Natural killer cell (primary cell): ENCODE measurements around the gene RGS14. TPM values are rescaled to one million over a fixed set of nuclear protein-coding genes. Genes with fewer than 3 reads are reported as not detected.

ENCODE experiments used
- ATAC-seq, 3 donors: fragments of 150-1000 bp in 2 of 3; fragments of 200-7000 bp in 1 of 3; cut with Tn5 transposase; 1 replicate in 1 of 3; 2 replicates in 2 of 3; pipeline ENCODE4 v1.10.0; 2021; ENCODE audit warnings: mild to moderate bottlenecking in 2 of 3, moderate library complexity in 2 of 3
- DNase-seq, 2 donors: peaks; one replicate each; pipeline versions ENCODE4 v3.0.0 to v3.0.0-alpha.2; 2013 to 2021; ENCODE audit warnings: mixed read lengths in 1 of 2
- H3K27ac ChIP-seq: one replicate; pipeline ENCODE4 v1.5.1; 2013; ENCODE audit warnings: mild to moderate bottlenecking, low read length
- H3K27me3 ChIP-seq: one replicate; pipeline ENCODE4 v1.6.1; 2013; ENCODE audit warnings: low read length; ENCODE audit not compliant: control insufficient read depth, insufficient read depth
- H3K36me3 ChIP-seq: one replicate; pipeline ENCODE4 v1.6.1; 2013; ENCODE audit warnings: low read length; ENCODE audit not compliant: control insufficient read depth, insufficient read depth
- H3K4me1 ChIP-seq: one replicate; pipeline ENCODE4 v1.6.1; 2013; ENCODE audit warnings: low read length; ENCODE audit not compliant: control insufficient read depth, insufficient read depth
- H3K4me3 ChIP-seq: one replicate; pipeline ENCODE4 v1.5.1; 2013; ENCODE audit warnings: low read length
- H3K9me3 ChIP-seq: one replicate; pipeline ENCODE4 v1.6.1; 2013; ENCODE audit warnings: low read length; ENCODE audit not compliant: control insufficient read depth, insufficient read depth
- H3K27ac Mint-ChIP-seq, 2 donors: one replicate each; pipeline ENCODE4 v1.8.0; 2022; ENCODE audit warnings: mild to moderate bottlenecking in 2 of 2, mixed read lengths in 2 of 2, moderate library complexity in 1 of 2
- H3K27me3 Mint-ChIP-seq, 2 donors: one replicate each; pipeline ENCODE4 v1.8.0; 2022; ENCODE audit warnings: low read depth in 2 of 2, mixed read lengths in 2 of 2
- H3K36me3 Mint-ChIP-seq: one replicate; pipeline ENCODE4 v1.8.0; 2022; ENCODE audit warnings: mixed read lengths
- H3K4me1 Mint-ChIP-seq, 2 donors: one replicate each; pipeline ENCODE4 v1.8.0; 2022; ENCODE audit warnings: mixed read lengths in 2 of 2
- H3K4me3 Mint-ChIP-seq: one replicate; pipeline ENCODE4 v1.8.0; 2022; ENCODE audit warnings: mild to moderate bottlenecking, moderate library complexity, mixed read lengths
- H3K9me3 Mint-ChIP-seq, 2 donors: one replicate each; pipeline ENCODE4 v1.8.0; 2022; ENCODE audit warnings: mixed read lengths in 2 of 2
- CTCF ChIP-seq: fragments of 200-600 bp; IDR thresholded peaks from one replicate; pipeline ENCODE4 v1.8.0; 2022; ENCODE audit warnings: antibody characterized with exemption
- WGBS: methylation state at CpG from one replicate; pipeline ENCODE4 v1.1.7; 2013; ENCODE audit warnings: missing lambda C conversion rate; ENCODE audit not compliant: insufficient coverage; 5-methylcytosine and 5-hydroxymethylcytosine counted together
- intact Hi-C: fragments of 100-400 bp; cut with micrococcal nuclease; formaldehyde crosslinking; loops from one replicate; pipeline ENCODE4 v1.14.2; 2022
- total RNA-seq, 4 donors: library from RNA; stranded (reverse); fragments of 120-200 nt in 1 of 4; gene quantifications; one replicate each; pipeline versions ENCODE4 v1.2.3 to v1.2.4, GENCODE V29; 2013 to 2022

Gene RGS14
- total RNA-seq, 3 donors from 2014 or later (not counting 1 experiment from before 2014, with no cell fraction given) = 57.3 to 87.0 (median 66.1) TPM

- no peaks in the 10 kb centered on the region for H3K36me3 Mint-ChIP-seq
- peak overlapping the region; percentile 81 to 82 for H3K27ac Mint-ChIP-seq
- Histone ChIP-seq H3K27ac (peak overlapping the region; percentile 79), H3K9me3 (no peaks in the 10 kb centered on the region), H3K4me3 (no peak overlapping the region), H3K4me1 (peaks cover 70% of the 10 kb centered on the region), H3K27me3 (no peaks in the 10 kb centered on the region), H3K36me3 (no peaks in the 10 kb centered on the region)
- WGBS = 42% methylated on average over 21 of the region's 21 CpGs
- no peaks in the 10 kb centered on the region for H3K9me3 Mint-ChIP-seq
- no peak for TF ChIP-seq CTCF
- ATAC-seq (peak; percentile 68 to 77 (median 73)), DNase-seq (peak; percentile 41 to 87)
- peaks cover 36 to 42% of the 10 kb centered on the region in 2 donors for H3K4me1 Mint-ChIP-seq
- peak overlapping the region; percentile 52 for H3K4me3 Mint-ChIP-seq
- H3K27me3 Mint-ChIP-seq = peaks cover 0 to 2% of the 10 kb centered on the region in 2 donors
- intact Hi-C loops = loop anchor here (1.0 to 5.0 kb wide), 4 partner anchors 14 to 112 kb away; partner anchors contain the start of gene RGS14
Measured at GRCh38 chr5:177389241-177390169, 31.8 kb downstream of the RGS14 start.

- Mint-ChIP-seq H3K36me3 (no peaks in the 10 kb centered on the region), H3K27ac (peak overlapping the region; percentile 81 to 82), H3K9me3 (no peaks in the 10 kb centered on the region), H3K27me3 (peaks cover 0 to 2% of the 10 kb centered on the region in 2 donors), H3K4me3 (peak overlapping the region; percentile 52), H3K4me1 (peaks cover 30 to 34% of the 10 kb centered on the region in 2 donors)
- Histone ChIP-seq H3K4me1 (peaks cover 59% of the 10 kb centered on the region), H3K36me3 (no peaks in the 10 kb centered on the region), H3K9me3 (no peaks in the 10 kb centered on the region), H3K4me3 (no peak overlapping the region), H3K27ac (peak overlapping the region; percentile 79), H3K27me3 (no peaks in the 10 kb centered on the region)
- peak; percentile 95 for TF ChIP-seq CTCF
- ATAC-seq (peak; percentile 71 to 89 (median 84)), DNase-seq (peak; percentile 83 to 96)
- intact Hi-C loops = loop anchor here (1.0 to 5.0 kb wide), 4 partner anchors 13 to 111 kb away; partner anchors contain the start of gene RGS14
- 23% methylated on average over 13 of the region's 13 CpGs for WGBS
Measured at GRCh38 chr5:177390363-177391300, 32.9 kb downstream of the RGS14 start.

- H3K4me3 ChIP-seq = no peak overlapping the region
- intact Hi-C loops = loop anchor here (5.0 kb wide), 1 partner anchor 35 kb away; the partner anchor contains the start of gene RGS14
- H3K9me3 ChIP-seq = no peaks in the 10 kb centered on the region
- H3K4me1 Mint-ChIP-seq = peaks cover 29 to 34% of the 10 kb centered on the region in 2 donors
- peak overlapping the region in 1 of 2 donors; percentile 42 for H3K27ac Mint-ChIP-seq
- no peak overlapping the region for H3K4me3 Mint-ChIP-seq
- H3K36me3 Mint-ChIP-seq = no peaks in the 10 kb centered on the region
- no peak overlapping the region for H3K27ac ChIP-seq
- 76% methylated on average over 5 of the region's 5 CpGs for WGBS
- no peak for DNase-seq
- H3K27me3 Mint-ChIP-seq = peaks cover 0 to 2% of the 10 kb centered on the region in 2 donors
- H3K9me3 Mint-ChIP-seq = no peaks in the 10 kb centered on the region
- H3K4me1 ChIP-seq = peaks cover 44% of the 10 kb centered on the region
- no peak for ATAC-seq
- no peaks in the 10 kb centered on the region for H3K36me3 ChIP-seq
- no peak for TF ChIP-seq CTCF
- H3K27me3 ChIP-seq = no peaks in the 10 kb centered on the region
Measured at GRCh38 chr5:177392765-177393164, 35.0 kb downstream of the RGS14 start.
